GM18870 (cell line): ENCODE results near the gene NKX2-2.
"Not testable (repeated sequence)": the region's sequence is repeated elsewhere in the genome, so short reads cannot be mapped to it uniquely, and the experiment has no call there.

Experiments
- ATAC-seq: cut with Tn5 transposase; IDR thresholded peaks from one replicate; pipeline ENCODE4 v1.9.1; 2021; ENCODE audit warnings: moderate library complexity; ENCODE audit not compliant: unreplicated experiment

NKX2-2 gene

DNA sequence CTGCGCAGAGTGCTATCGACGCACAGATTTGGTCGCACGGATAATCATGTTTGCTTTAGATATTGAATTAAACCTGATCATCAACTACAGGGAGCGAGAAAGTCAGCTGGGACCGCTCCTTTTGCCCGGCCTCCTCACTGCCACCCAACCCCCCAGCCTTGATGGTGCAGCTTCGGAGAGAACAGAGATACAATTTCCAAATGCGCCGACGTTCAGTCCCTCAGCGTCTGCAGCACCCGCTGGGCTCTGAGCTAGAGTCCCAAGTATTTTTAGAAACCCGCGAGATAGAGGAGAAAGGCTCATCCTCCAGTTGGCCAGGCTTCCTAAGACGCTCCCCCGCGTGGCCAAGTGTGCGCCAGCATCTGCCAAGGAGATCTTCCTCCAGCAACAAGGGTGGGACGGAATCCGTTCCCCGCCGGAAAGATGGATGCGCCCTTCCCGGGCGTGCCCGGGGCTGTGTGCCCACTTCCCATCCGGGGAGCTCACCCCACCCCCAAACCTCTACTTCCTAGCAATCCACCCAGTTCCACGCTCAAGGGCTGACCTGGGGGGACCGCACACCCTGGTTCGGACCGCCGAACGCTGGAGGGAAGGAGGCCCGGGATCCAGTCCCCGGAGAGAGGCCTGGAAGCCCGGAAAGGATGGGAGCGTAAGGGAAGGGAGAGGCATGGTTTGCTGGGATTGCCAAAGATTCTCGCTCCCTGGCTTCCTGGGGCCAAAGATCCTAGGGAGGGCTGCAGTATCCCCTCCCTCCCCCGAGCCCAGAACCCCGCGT is 4.1 kb downstream of the NKX2-2 start:
- ATAC-seq: no peak

DNA sequence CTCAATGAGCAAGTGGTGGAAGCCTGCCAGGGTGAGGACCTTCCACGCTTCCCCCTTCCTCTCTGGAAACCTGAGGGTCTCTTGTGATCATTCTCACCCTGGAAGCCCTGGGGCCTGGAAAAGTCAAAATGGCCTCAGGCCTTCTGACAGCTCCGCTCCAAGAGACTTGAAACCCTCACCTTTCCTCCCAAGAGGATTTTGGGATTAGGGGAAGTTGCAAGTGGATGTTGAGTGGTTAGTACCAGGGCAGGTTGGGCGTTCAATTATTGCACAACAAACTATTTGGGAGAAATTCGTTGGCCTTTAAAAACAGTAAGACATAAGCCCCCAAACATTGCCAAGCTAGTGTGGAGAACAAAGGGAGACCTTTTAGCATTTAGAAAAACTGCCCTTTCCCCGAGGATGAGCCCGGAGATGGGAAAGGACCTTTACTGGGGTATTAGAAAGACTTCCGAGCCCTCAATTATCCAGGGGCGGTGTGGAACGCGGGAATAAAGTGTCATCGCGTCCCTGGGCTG is 4.7 kb downstream of the NKX2-2 start:
- ATAC-seq: no peak

DNA sequence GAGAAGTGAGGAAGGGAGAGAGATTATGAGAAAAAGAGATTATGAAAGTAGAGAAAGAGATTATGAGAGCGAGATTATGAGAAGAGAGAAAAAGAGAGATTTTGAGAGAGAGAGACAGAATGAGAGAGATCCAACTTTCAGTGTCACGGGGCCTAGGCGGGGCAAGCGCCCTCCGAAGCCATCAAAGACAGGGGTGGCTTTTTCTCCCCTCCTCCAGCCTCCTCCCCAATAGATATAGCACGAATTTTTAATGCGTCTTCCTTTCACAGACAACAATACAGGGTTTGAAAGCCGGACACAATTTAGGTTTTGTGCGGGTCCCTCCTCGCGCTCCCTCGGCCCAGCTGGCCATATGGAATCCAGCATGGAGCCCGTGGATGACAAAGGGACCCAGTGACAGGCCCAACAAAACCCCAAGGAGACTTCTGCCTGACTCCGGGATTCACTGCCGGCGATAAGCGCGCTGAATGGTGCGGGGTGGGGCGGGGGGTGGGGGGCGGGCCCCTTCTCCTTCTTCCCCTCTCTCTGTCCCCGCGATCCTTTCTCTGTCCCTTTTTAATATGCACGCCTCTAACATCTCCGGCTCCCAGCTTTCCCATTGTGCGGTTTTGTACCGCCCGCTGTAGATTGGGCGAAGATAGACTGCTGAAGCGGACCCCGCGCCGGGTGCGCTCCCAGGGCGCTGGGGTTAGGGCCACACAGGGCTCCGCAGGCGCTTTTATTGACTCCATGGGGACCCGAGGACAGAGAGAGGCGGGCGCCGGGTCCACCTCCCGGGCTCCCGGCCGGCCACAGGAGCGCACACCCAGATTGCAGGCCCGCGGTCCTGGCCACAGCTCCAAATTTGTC is 5.4 kb downstream of the NKX2-2 start:
- no peak for ATAC-seq

DNA sequence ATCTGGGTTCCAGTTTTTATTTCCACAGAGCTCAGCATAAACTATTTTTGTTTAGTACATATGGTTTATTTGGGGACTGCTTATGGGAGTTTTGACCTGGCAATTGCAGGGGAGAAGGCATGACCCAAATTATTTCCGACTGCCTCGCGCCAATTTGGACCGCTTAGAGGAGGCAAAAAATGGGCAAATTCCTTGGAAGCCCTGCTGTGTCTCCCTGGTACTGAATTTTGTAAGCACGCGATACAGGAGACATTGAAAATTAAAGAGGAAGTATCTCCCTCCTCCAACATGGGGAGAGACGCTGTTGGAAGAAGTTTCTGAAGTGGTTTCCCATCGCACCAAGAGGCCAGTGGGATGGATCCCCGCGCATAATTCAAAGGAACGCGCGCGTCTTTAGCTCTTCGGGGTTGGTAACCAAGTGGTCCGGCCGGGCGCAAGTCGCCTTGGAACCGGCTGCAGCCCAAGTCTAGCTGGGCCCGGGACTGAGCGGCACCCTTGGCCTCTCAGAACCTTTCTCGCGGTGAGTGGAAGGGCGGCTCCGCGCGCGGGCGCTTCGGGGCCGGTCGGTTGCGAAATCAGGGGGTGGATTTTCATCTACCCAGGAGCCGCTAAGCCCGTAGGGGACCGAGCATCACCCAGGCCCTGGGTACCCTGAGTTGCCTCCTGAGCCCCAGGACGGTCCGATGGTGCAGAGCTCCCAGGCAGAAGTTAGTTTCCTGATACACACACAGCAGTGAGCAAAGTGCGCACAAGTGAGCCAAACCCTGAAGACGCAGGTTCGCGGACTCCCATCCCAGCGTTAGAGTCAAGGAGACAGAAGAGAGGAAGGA is 6.2 kb downstream of the NKX2-2 start:
- ATAC-seq: no peak

DNA sequence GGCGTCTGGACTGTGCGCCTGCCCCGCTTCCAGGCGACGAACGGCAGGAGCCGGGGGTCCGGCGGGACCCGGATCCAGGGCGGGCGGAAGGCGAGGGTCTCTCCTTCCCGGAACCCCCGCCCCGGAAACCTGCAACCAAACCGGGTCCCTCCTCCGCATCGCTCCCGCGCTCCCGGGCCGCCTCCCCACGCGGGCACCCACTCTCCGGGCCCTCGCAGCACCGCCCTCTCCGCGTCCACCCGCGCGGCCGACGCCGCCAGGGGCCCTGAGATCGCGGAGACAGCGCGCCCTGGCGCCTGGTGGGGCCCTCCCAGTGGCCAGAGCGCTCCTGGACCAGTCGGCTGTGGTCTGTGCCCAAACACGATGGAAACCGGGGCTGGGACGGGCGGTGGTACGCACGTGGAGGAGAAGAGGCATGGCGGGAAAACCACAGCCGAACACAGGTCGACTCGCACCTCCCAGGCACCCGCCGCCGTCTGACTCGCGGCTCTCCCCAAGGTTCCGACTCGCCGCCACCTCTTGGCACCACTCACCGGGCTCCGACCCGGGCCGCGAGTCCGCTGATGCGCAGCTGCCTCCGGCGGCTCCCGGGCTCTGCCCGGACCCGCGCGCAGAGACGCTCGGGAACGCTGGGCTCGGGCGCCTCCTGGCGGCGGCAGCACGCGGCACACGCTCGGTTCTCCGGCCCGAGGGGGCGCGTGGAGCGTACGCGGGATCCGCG is 7.9 kb downstream of the NKX2-2 start:
- no peak for ATAC-seq

DNA sequence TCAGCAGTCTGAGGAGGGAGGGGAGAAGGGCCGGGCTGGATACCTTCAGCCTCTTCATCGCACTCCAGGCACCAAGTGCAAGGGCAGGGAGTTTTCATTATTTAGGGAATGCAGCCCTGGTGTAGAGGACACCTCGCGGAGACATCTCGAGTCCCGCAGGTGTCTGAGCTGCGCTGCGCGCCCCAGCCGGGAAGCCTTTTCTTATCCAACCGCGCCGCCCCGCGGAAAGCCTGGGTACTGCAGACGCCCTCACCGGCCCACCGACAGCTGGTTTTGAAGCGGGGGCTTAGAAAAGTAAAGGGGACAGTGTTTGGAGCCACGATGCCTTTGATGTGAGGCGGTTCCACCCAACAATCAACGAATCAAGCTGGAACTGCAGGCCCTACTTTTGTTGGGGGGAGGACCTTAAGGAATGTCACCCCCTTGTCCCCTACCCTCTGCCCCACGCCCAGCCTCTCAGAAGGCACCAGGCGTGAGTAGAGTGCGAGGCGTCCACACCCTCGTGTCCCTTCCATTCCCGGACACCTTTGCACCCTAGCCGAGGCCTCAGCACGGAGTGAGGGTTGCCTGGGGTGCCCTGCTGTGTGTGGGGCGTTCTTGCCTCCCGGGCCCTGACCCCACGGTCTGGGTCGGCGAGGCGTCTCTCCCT is 8.6 kb downstream of the NKX2-2 start:
- no peak for ATAC-seq

DNA sequence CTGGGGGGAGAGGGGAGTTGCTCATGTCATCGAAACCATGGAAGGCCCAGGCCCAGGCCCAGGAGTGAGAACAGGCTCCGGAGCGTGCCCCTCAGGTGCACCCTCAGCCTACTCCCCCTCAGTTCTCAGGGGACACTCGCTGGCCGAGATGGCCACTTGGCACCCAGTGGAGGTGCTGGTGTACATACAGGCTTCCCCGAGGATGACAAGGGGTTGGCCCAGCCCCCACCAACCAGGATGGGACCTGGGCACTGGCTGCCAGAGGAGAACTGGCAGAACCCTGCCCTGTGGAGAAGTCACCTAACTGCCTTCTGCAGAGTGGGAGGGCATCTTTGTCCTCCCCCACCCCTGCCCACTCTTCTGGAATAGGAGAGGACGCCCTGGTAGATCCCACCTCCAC is 9.5 kb downstream of the NKX2-2 start:
- no peak for ATAC-seq

DNA sequence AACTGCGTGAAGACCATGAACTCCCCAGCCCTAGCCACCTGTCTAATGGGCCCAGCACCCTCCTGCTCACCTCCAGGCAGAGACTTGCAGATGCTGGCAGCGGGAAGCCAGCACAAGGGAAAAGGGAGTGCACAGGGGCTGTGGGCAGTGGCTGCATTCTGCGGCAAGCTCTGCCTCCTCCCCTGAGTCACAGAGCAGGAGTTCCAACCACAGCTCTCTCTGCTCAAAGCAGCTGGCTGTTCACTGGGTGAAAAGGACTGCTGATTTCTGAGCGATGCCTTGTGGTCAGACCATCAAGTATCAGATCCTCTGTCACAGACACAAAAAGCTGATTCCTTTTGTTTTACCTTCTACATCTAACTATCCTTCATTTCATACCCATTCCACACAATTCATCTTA is 10.5 kb downstream of the NKX2-2 start:
- peak; percentile 93 for ATAC-seq

DNA sequence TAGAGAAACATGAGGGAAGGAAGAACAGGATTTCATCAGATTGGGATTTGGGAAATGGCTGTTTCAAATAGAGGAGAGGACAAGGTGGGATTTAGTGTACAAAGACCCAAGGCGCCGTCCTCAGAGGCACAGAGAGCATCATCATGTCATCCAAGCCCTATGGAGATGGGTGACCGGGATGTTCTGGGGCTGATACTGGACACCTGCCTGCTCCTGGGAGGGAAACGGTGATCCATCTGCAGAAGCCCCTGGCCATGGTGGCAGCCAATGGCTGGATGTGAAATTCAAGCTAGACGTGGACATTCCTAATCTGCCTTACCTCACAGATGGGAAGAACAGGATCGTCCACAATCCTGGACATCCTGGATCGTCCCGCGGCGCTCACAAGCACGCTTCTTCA is 12.7 kb downstream of the NKX2-2 start:
- no peak for ATAC-seq

DNA sequence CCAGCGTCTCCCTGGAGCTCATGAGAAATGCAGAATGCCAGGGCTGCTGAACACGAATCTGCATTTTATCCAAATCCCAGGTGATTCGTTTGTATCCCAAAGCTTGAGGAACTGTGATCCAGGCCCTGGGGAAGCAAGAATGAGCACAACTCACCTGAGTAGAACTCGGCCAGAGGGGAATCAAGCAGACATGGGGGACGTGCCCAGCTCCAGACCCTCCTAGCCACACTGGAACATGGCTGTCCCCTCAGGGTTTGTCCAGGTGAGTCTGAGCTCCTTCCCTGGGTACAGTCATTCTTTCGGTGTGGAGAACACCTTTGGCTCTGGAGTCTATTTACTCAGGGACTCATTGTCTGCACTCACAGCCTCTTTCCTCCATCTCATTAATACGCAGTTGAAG is 13.3 kb downstream of the NKX2-2 start:
- no peak for ATAC-seq

DNA sequence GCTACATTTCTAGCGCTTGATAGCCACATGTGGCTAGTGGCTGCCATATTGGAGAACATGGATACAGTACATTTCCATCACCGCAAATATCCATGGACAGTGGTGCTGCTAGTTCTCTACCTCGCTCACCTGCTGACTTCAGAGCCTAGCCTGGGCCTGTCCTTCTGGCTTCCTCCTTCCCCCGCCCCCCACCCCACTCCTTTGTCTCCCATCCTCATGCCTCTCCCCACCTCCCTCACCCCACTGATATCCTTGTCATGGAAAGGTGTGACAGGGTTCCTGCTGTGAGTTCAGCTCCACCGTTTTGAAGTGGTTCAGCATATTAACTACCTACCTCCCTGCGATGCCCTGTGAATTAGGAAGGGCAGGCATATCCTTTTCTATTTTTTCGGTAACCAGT is 14.2 kb downstream of the NKX2-2 start:
- no peak for ATAC-seq

DNA sequence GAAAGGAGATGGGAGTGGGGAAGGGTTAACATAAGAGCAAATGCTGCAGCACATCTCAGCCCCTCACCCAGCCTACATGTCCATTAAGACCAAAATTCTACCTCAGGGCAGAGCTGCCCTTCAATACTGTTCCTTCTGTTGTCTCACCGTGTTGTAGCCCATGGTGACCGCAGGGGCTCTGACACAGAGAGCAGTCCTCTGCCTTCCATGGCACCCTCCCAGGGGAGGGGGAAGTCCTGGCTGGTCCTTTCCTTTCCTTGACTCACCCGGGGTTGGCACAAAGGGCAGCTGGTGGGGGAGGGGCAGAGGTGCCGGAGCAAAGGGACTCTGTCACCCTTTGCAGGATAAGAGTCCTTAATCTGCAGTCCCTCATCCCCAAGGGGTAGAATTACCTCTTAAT is 15.2 kb downstream of the NKX2-2 start:
- ATAC-seq: no peak

DNA sequence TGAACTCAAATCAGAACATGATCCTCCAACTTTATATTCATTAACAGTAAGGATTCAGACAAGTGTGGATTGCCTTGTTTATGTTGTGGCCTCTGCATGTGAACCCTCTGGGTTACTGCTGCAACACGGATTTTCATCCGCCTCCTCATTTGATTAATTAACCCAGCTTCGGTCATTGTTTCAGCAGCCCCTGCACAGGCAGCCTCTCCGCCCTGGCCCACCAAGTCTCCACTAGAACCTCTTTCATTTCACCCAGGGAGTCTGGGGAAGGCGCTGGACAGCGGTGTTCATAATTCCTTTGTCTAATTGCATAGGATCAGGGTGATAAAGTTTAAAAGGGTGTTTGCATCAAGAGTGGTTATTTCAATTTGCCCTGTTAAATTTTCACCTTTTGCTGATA is 15.7 kb downstream of the NKX2-2 start:
- no peak for ATAC-seq

DNA sequence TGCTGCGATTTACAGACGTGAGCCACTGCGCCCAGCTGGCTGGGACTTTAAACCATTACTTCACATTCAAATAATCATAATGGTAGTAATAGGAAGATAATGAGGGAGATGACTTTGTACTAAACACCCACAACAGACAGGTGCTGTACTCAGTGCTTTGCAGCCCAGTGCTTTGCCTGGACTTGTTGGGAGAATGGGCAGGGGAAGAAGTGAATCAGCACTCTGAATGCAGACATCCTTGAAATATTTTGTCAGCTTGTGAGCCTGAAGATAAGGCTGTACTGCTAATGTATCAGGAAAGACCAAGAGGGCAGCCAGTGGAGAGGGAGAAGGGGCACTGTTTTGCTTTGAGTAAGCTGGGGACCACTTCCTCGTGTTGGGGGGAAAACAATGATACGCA is 17.4 kb downstream of the NKX2-2 start:
- ATAC-seq: no peak

DNA sequence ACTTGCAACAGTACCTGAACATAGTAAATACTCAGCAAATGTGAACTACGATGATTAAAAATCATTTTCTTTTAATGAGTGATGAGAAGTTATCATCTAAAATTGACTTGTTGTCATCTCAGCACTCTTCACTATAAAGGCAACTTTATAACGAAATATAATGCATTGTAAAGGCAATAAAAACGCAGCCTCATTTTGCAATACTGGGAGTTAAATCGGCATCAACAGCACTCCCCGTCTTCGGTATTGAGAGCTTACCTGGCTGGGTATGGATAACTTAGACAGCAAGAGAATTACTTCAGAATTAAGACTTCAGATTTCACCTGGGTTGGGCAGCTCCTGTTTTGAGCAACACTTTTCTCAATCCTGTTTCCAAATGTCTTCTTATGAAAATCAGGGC is 20.8 kb downstream of the NKX2-2 start:
- no peak for ATAC-seq

DNA sequence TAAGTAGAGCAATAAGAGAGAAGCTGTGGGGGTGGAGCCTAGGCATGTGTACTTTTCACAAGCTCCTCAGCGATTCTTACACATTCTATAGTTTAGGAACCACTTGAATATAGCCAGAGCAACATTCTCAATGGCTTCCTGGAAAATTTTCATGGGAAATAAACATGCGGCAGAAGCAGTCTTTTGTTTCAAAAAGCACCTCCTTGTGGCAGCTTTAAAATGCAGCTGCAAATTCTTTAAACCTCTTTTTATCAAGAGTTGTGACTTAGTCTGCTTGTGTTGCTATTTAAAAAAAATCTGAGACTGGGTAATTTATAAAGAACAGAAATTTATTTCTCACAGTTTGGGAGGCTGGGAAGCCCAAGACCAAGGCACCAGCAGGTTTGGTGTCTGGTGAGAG is 23.8 kb downstream of the NKX2-2 start:
- no peak for ATAC-seq

DNA sequence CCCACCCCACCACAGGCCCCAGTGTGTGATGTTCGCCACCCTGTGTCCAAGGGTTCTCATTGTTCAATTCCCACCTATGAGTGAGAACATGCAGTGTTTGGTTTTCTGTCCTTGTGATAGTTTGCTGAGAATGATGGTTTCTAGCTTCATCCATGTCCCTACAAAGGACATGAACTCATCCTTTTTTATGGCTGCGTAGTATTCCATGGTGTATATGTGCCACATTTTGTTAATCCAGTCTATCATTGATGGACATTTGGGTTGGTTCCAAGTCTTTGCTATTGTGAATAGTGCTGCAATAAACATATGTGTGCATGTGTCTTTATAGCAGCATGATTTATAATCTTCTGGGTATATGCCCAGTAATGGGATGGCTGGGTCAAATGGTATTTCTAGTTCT is 33.7 kb downstream of the NKX2-2 start:
- ATAC-seq: not testable (repeated sequence)

DNA sequence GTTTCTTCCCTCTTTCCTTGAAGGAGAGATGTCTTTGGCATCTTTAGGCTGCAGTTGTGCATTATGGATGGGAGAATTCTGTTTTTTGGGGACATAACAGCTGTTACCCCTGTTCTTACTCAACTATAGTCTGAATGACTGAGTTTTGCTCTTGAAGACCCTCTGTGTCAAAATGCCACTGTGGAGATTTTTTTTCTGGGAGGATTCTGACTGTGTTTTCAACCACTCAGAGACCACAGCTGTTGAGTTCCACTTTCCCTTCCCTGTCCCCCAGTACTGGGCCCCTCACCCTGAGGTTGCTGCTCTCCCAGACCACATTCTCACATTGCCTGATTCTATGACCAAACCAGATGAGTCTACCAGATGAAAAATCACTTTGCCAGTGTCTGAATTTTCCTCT is 48.1 kb downstream of the NKX2-2 start:
- ATAC-seq: no peak

DNA sequence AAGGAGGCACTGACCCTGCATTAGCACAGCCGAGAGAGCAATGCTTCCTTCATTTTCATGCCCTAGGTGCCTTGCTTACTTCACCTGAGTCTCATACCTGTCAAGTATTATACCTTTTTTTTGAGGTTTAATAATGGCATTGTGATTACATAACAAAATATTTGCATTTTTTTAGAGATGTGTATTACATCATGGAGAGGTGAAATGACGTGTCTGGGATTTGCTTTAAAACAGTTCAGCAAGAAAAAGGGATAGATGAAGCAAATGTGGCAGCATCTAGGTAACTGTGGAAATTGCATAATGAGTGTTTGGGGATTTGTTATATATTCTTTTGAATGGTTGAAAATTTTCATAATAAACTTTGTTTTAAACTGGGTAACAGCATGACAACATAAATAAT is 48.9 kb downstream of the NKX2-2 start:
- ATAC-seq: no peak
